ENCODE measurements around the gene XRCC4. TPM values are rescaled to one million over a fixed set of nuclear protein-coding genes. Genes with fewer than 3 reads are reported as not detected.
"Not testable (repeated sequence)": the region's sequence is repeated elsewhere in the genome, so short reads cannot be mapped to it uniquely, and the experiment has no call there.

XRCC4 gene
- total and polyA plus RNA-seq, 7 donors, result 1.6 to 7.9 (median 3.2) TPM

DNA sequence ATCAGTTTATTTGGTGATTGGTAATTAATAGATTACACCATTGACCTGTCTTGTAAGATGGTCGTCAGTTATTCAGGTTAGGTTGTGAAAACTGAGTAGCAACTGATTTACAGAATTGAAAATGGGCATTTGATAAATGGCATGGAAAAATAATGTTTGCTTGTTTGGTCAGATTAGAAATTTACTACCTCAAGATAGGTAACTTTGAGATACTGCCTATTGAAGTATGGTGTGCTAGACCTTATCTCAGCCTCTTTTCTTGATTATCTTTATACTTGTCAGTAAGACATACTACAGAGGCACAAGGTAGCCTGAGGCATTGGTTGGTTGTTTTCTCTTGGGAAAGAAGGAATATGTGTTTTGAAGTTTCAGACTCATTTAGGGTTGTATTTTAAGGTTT is 174.5 kb downstream of the XRCC4 start:
- Histone ChIP-seq H3K36me3 (ENCODE audit: insufficient read depth in 1 of 2, low read depth in 1 of 2) (no peaks in the 10 kb centered on the region), H3K4me1 (no peaks in the 10 kb centered on the region), H3K27me3 (ENCODE audit: insufficient read depth in 3 of 3, low read length in 2 of 3) (no peaks in the 10 kb centered on the region), H3K4me3 (no peak overlapping the region), H3K27ac (no peak overlapping the region), H3K9me3 (no peaks in the 10 kb centered on the region)
- DNase-seq, result no peak
- ATAC-seq, result no peak
- TF ChIP-seq CTCF (IDR thresholded peaks at IDR 0.05), result no peak
- intact Hi-C loops (cut with DNase I), result no loop called here
- WGBS, 3 donors, result 90 to 94% (median 94%) methylated on average over 1 of the region's 1 CpG

DNA sequence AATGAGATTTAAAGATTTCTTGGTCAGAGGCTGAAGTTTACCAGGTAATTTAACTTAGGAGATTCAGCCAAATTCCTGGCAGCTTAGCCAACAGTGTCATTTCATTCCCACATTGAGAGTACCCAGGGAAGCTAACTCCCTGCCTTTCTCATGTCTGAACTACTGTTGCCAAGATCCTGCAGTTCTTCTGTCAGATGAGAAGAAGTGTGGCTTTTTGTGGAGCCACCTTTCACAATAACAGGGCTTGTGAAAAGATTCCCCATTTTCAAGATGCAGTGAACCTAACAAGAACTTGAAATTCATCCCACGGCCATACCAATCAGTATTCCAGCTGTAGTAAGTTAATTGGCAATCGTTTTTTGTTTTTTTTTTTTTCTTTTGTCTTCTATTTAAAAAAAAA is 176.4 kb downstream of the XRCC4 start:
- H3K36me3 ChIP-seq (ENCODE audit: insufficient read depth in 1 of 2, low read depth in 1 of 2), result no peaks in the 10 kb centered on the region
- H3K27ac ChIP-seq, result no peak overlapping the region
- H3K4me3 ChIP-seq, result no peak overlapping the region
- DNase-seq (no peak), ATAC-seq (no peak)
- 47 to 58% (median 55%) methylated on average over 2 of the region's 2 CpGs for WGBS, 3 donors
- H3K27me3 ChIP-seq (ENCODE audit: insufficient read depth in 3 of 3, low read length in 2 of 3), result no peaks in the 10 kb centered on the region
- no peaks in the 10 kb centered on the region for H3K9me3 ChIP-seq
- H3K4me1 ChIP-seq, result no peaks in the 10 kb centered on the region
- intact Hi-C loops (cut with DNase I), result no loop called here
- TF ChIP-seq CTCF (IDR thresholded peaks at IDR 0.05), result no peak

GRCh38 chr5:83255268-83255667 is 177.9 kb downstream of the XRCC4 start:
- H3K27me3 ChIP-seq (ENCODE audit: insufficient read depth in 3 of 3, low read length in 2 of 3), result no peaks in the 10 kb centered on the region
- no peak for DNase-seq
- WGBS, 3 donors, result 39 to 54% (median 51%) methylated on average over 1 of the region's 1 CpG
- no peaks in the 10 kb centered on the region for H3K36me3 ChIP-seq (ENCODE audit: insufficient read depth in 1 of 2, low read depth in 1 of 2)
- no peak overlapping the region for H3K27ac ChIP-seq
- TF ChIP-seq CTCF (IDR thresholded peaks at IDR 0.05), result no peak
- H3K4me1 ChIP-seq, result no peaks in the 10 kb centered on the region
- no peak for ATAC-seq
- intact Hi-C loops (cut with DNase I), result no loop called here
- no peak overlapping the region for H3K4me3 ChIP-seq
- no peaks in the 10 kb centered on the region for H3K9me3 ChIP-seq

DNA sequence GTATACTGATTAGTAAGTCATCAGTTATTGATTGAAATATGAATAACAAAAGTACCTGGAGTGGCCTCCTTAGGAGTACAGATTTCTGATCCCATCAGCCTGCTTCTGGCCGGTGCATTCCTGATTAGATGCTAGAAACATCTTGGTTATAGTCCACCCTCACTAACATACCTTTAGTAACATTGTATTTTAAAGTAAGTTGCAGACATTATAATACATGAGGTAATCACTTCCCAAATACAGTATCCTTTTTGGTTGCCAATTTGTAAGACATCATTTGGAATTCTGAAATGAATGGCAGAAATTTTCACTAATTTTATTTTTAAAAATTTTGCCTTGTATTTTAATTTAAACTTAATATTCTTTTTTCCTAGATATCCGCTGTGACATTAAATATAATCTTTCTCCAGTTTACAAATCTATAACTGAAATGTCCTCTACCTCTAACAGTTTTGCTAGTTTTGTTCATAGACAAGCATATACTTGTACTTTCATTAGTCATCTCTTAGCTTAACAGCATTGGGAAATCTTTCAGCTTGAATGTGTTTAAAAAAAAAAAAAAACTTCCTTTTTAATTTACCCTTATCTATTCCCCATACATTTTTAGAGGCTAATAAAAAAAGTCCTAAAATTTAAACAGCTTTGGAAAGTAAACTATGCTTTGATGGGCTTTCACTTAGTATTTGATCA is 178.9 kb downstream of the XRCC4 start:
- Histone ChIP-seq H3K4me3 (no peak overlapping the region), H3K27ac (no peak overlapping the region), H3K9me3 (no peaks in the 10 kb centered on the region), H3K36me3 (ENCODE audit: insufficient read depth in 1 of 2, low read depth in 1 of 2) (no peaks in the 10 kb centered on the region), H3K4me1 (no peaks in the 10 kb centered on the region), H3K27me3 (ENCODE audit: insufficient read depth in 3 of 3, low read length in 2 of 3) (no peaks in the 10 kb centered on the region)
- intact Hi-C loops (cut with DNase I), result no loop called here
- no peak for DNase-seq
- ATAC-seq, result no peak
- TF ChIP-seq CTCF (IDR thresholded peaks at IDR 0.05), result no peak
- 89 to 99% (median 97%) methylated on average over 2 of the region's 2 CpGs for whole genome bisulfite sequencing, 3 donors

GRCh38 chr5:83257684-83258083 is 180.3 kb downstream of the XRCC4 start:
- H3K4me3 ChIP-seq; H3K27me3 ChIP-seq (ENCODE audit: insufficient read depth in 3 of 3, low read length in 2 of 3); H3K36me3 ChIP-seq (ENCODE audit: insufficient read depth in 1 of 2, low read depth in 1 of 2); ATAC-seq; H3K27ac ChIP-seq; DNase-seq; H3K9me3 ChIP-seq; intact Hi-C loops (cut with DNase I); H3K4me1 ChIP-seq: not testable (repeated sequence)
- 94 to 100% (median 98%) methylated on average over 2 of the region's 2 CpGs for WGBS, 3 donors

Measured in psoas muscle (tissue), 8 donors.